Endodermal cell (in vitro differentiated cells): ENCODE results near the gene PPP1R9A. TPM values are rescaled to one million over a fixed set of nuclear protein-coding genes. Genes with fewer than 3 reads are reported as not detected.

Source experiments
- DNase-seq: peaks from one replicate; pipeline ENCODE4 v3.0.0-alpha.2; 2017
- H3K27ac ChIP-seq: 2 replicates; pipeline ENCODE4 v1.5.1; 2013; ENCODE audit warnings: mild to moderate bottlenecking, low read depth, low read length, moderate library complexity
- H3K27me3 ChIP-seq: 2 replicates; pipeline ENCODE4 v1.6.1; 2013; ENCODE audit warnings: mild to moderate bottlenecking, low read length, moderate library complexity; ENCODE audit not compliant: insufficient read depth, control insufficient read depth, poor library complexity, severe bottlenecking
- H3K36me3 ChIP-seq: 2 replicates; pipeline ENCODE4 v1.7.0; 2013; ENCODE audit warnings: mild to moderate bottlenecking, low read length, moderate library complexity; ENCODE audit not compliant: control insufficient read depth, insufficient read depth
- H3K4me1 ChIP-seq: one replicate; pipeline ENCODE4 v1.7.0; 2013; ENCODE audit warnings: low read length; ENCODE audit not compliant: control insufficient read depth, insufficient read depth
- H3K4me3 ChIP-seq: 2 replicates; pipeline ENCODE4 v1.5.1; 2013; ENCODE audit warnings: mild to moderate bottlenecking, low read length, moderate library complexity
- H3K9ac ChIP-seq: 2 replicates; pipeline ENCODE4 v1.6.1; 2013; ENCODE audit warnings: mild to moderate bottlenecking, low read length, moderate library complexity; ENCODE audit not compliant: poor library complexity, severe bottlenecking; ENCODE audit errors: extremely low read depth
- H3K9me3 ChIP-seq: 2 replicates; pipeline ENCODE4 v1.6.1; 2013; ENCODE audit warnings: mild to moderate bottlenecking, low read length, moderate library complexity; ENCODE audit not compliant: control insufficient read depth
- H3K27ac Mint-ChIP-seq: 2 replicates; pipeline ENCODE4 v1.8.0; 2020; ENCODE audit warnings: mixed read lengths
- H3K27me3 Mint-ChIP-seq: 2 replicates; pipeline ENCODE4 v1.8.0; 2021; ENCODE audit warnings: mild to moderate bottlenecking, mixed read lengths; ENCODE audit not compliant: insufficient read depth
- H3K36me3 Mint-ChIP-seq: 2 replicates; pipeline ENCODE4 v1.8.0; 2020; ENCODE audit warnings: low read depth, mixed read lengths
- H3K4me1 Mint-ChIP-seq: 2 replicates; pipeline ENCODE4 v1.8.0; 2020; ENCODE audit warnings: mixed read lengths
- H3K4me3 Mint-ChIP-seq: 2 replicates; pipeline ENCODE4 v1.8.0; 2020; ENCODE audit warnings: mild to moderate bottlenecking, moderate library complexity, mixed read lengths
- H3K9me3 Mint-ChIP-seq: 2 replicates; pipeline ENCODE4 v1.8.0; 2020; ENCODE audit warnings: mild to moderate bottlenecking, mixed read lengths
- CTCF ChIP-seq: fragments of 200-600 bp; sonication (generic); conservative IDR thresholded peaks from 2 replicates; pipeline ENCODE4 v1.5.0; 2021; ENCODE audit warnings: antibody characterized with exemption, mild to moderate bottlenecking
- WGBS, 2 experiments: methylation state at CpG; one replicate each; pipeline versions ENCODE4 v1.1.5 to v1.1.7; 2013; ENCODE audit warnings: missing lambda C conversion rate in 2 of 2, mixed read lengths in 1 of 2; ENCODE audit not compliant: insufficient coverage in 1 of 2, insufficient read length in 1 of 2; 5-methylcytosine and 5-hydroxymethylcytosine counted together
- total RNA-seq, 2 donors: library from RNA; stranded (reverse); fragmentation: NEBNext Ultra II Directional in 1 of 2; extraction: Animal tissue kit (Norgen Biotek cat#: 25700) in 1 of 2; gene quantifications; 2 replicates in 1 of 2; 3 replicates in 1 of 2; pipeline ENCODE4 v1.2.1, GENCODE V29; 2021

PPP1R9A gene
- total RNA-seq, 2 donors from 2014 or later, result 38.7 to 39.4 TPM

GRCh38 chr7:95132500-95132899 lies 225.1 kb downstream of the PPP1R9A start:
- H3K27me3 Mint-ChIP-seq, result no peaks in the 10 kb centered on the region
- H3K4me1 Mint-ChIP-seq, result peaks cover 11% of the 10 kb centered on the region
- H3K27me3 ChIP-seq, result no peaks in the 10 kb centered on the region
- no peak overlapping the region for H3K4me3 ChIP-seq
- no peak overlapping the region for H3K9ac ChIP-seq
- H3K4me1 ChIP-seq, result no peaks in the 10 kb centered on the region
- peaks cover 35% of the 10 kb centered on the region for H3K36me3 Mint-ChIP-seq
- no peak overlapping the region for H3K27ac Mint-ChIP-seq
- no peak for DNase-seq
- peaks cover 16% of the 10 kb centered on the region for H3K9me3 Mint-ChIP-seq
- peaks cover 7% of the 10 kb centered on the region for H3K36me3 ChIP-seq
- H3K4me3 Mint-ChIP-seq, result no peak overlapping the region
- H3K27ac ChIP-seq, result no peak overlapping the region
- 83 to 98% methylated on average over 4 to 11 of the region's 11 CpGs for WGBS, 2 experiments
- TF ChIP-seq CTCF, result no peak
- H3K9me3 ChIP-seq, result peaks cover 4% of the 10 kb centered on the region

- Mint-ChIP-seq H3K9me3 (no peaks in the 10 kb centered on the region), H3K4me3 (no peak overlapping the region), H3K27me3 (no peaks in the 10 kb centered on the region), H3K4me1 (peaks cover 1% of the 10 kb centered on the region), H3K36me3 (peaks cover 8% of the 10 kb centered on the region), H3K27ac (no peak overlapping the region)
- no peaks in the 10 kb centered on the region for H3K27me3 ChIP-seq
- H3K9ac ChIP-seq, result no peak overlapping the region
- H3K4me1 ChIP-seq, result no peaks in the 10 kb centered on the region
- 98 to 100% methylated on average over 1 of the region's 1 CpG for WGBS, 2 experiments
- no peak for DNase-seq
- no peak overlapping the region for H3K4me3 ChIP-seq
- H3K36me3 ChIP-seq, result no peaks in the 10 kb centered on the region
- H3K27ac ChIP-seq, result no peak overlapping the region
- TF ChIP-seq CTCF, result no peak
- no peaks in the 10 kb centered on the region for H3K9me3 ChIP-seq
These were observed 232.5 kb downstream of the PPP1R9A start for GRCh38 chr7:95139922-95140321.

- Histone ChIP-seq H3K4me3 (no peak overlapping the region), H3K9me3 (no peaks in the 10 kb centered on the region), H3K27ac (no peak overlapping the region), H3K36me3 (no peaks in the 10 kb centered on the region), H3K4me1 (no peaks in the 10 kb centered on the region), H3K27me3 (no peaks in the 10 kb centered on the region), H3K9ac (no peak overlapping the region)
- H3K36me3 Mint-ChIP-seq, result peaks cover 8% of the 10 kb centered on the region
- TF ChIP-seq CTCF, result no peak
- no peaks in the 10 kb centered on the region for H3K27me3 Mint-ChIP-seq
- whole genome bisulfite sequencing, 2 experiments, result 97 to 100% methylated on average over 1 to 2 of the region's 2 CpGs
- H3K9me3 Mint-ChIP-seq, result no peaks in the 10 kb centered on the region
- no peak for DNase-seq
- H3K27ac Mint-ChIP-seq, result no peak overlapping the region
- H3K4me3 Mint-ChIP-seq, result no peak overlapping the region
- peaks cover 1% of the 10 kb centered on the region for H3K4me1 Mint-ChIP-seq
These were observed 234.4 kb downstream of the PPP1R9A start for GRCh38 chr7:95141755-95142154.
